ENCODE results near the gene MGAM2.
"Not testable (repeated sequence)": the region's sequence is repeated elsewhere in the genome, so short reads cannot be mapped to it uniquely, and the experiment has no call there.

The MGAM2 gene

GRCh38 chr7:142100634-142101033 lies 10.9 kb upstream of the MGAM2 start:
- no peak for DNase-seq (ENCODE audit: low spot score)
- no peak overlapping the region for H3K27ac ChIP-seq
- CTCF ChIA-PET: no interaction called here
- POLR2A ChIA-PET (ENCODE audit: low non-redundant PET): no interaction called here
- TF ChIP-seq, protein P1, sequence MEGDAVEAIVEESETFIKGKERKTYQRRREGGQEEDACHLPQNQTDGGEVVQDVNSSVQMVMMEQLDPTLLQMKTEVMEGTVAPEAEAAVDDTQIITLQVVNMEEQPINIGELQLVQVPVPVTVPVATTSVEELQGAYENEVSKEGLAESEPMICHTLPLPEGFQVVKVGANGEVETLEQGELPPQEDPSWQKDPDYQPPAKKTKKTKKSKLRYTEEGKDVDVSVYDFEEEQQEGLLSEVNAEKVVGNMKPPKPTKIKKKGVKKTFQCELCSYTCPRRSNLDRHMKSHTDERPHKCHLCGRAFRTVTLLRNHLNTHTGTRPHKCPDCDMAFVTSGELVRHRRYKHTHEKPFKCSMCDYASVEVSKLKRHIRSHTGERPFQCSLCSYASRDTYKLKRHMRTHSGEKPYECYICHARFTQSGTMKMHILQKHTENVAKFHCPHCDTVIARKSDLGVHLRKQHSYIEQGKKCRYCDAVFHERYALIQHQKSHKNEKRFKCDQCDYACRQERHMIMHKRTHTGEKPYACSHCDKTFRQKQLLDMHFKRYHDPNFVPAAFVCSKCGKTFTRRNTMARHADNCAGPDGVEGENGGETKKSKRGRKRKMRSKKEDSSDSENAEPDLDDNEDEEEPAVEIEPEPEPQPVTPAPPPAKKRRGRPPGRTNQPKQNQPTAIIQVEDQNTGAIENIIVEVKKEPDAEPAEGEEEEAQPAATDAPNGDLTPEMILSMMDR (conservative IDR thresholded peaks at IDR 0.05; ENCODE audit: low read depth): no peak

GRCh38 chr7:142101794-142102193 lies 9.7 kb upstream of the MGAM2 start:
- H3K27ac ChIP-seq; DNase-seq (ENCODE audit: low spot score); CTCF ChIA-PET; POLR2A ChIA-PET (ENCODE audit: low non-redundant PET): not testable (repeated sequence)

DNA sequence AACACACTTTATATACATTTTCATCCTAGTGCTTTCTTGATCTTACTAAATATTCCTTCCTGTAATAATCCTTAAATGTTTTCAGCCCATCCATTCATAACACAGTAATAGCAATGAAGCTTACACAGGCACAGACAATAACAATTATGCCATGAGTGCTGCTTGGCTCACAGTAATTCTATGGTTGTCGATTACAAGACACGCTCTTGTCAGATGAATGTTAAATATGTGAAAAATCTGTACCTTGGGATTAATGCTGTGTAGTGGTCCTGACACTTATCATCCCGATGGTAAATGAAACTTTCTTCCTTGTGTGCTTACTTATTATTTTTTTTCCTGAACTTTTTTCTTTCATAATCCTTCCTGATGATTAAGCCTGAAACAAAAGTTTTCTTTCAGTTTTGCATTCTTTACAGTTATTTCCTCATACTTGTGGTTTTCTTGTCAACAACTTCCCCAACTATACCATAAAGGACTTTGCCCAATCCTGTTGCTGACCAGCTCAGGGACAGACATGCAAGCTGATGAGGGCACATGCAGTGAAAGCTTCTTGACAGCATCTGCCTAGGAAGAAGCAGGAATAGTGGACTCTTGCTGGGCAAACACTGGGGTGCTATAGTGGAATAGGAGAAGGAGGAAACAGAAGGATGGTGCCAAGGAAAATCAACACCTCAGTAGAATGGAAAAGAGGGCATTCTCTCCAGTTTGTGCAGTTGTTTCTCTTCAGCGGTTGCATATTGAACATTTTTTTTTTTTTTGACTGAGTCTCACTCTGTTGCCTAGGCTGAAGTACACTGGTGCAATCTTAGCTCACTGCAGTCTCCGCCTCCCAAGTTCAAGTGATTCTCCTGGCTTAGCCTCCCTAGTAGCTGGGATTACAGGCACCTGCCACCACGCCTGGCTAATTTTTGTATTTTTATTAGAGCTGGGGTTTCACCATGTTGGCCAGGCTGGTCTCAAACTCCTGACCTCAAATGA lies 6.7 kb upstream of the MGAM2 start:
- TF ChIP-seq, protein P1 (conservative IDR thresholded peaks at IDR 0.05; ENCODE audit: low read depth): no peak
- ChIA-PET CTCF (no interaction called here), POLR2A (ENCODE audit: low non-redundant PET) (no interaction called here)
- no peak overlapping the region for H3K27ac ChIP-seq
- DNase-seq (ENCODE audit: low spot score): peak; percentile 41

DNA sequence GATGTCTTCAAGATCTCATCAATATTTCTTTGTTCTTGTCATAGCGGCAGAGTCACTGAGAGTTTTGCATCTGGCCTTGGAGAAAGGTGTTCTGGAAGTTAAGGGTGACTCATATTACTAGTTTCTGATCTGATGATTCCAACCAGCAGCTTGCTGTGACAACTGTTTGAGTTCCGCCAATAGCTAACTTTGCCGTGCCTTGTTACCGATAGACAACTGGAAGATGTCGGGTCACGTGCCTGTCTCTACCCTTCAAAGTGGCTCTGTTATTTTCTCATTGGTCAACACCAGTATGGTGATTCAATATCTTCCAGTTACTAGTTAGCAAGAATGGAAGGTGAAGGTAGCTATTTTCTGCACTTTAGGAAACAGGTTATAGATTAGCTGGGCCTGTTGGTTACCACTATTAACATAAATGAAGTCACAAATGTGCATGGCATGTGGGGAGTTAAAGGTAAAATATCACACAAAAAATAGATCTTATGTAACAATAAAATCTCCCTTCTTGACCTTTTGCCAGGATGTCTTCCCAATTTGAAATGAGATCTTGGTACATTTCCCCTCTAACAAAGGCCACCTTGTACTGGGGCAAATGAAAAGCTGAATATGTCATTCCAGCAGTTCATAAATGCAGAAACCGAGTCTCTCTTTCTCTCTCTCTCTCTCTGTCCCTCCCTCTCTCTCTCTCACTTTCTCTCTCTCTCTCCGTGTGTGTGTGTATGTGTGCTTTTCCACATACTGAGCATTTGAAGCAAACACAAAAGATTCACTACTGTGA lies 2.6 kb upstream of the MGAM2 start:
- CTCF ChIA-PET: no interaction called here
- TF ChIP-seq, protein P1 (conservative IDR thresholded peaks at IDR 0.05; ENCODE audit: low read depth): no peak
- no peak for DNase-seq (ENCODE audit: low spot score)

DNA sequence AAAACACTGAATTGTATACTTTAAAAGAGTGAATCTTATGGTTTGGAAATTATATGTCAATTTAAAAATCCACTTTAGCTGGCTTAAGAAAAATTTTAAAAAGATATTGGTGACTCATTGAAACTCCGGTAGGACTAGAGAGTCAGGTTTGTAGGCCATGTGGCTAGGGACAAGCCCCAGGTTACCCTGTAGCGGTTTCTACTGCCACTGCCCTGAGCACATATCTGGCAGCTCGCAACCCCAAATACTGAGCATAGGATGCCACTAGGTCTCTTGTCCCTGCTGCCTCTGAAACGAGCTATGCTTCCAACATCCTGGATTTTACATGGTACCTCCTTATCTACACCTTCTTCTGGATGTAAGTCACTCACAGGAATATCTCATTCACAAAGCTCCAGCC lies 1.4 kb upstream of the MGAM2 start:
- DNase-seq (ENCODE audit: low spot score): no peak
- ChIA-PET CTCF (interaction anchor here (0.8 kb wide), 1 partner anchor 216 kb away, joined by 3 read pairs; no protein-coding TSS in a partner anchor), POLR2A (ENCODE audit: low non-redundant PET) (no interaction called here)
- TF ChIP-seq, protein P1 (conservative IDR thresholded peaks at IDR 0.05; ENCODE audit: low read depth): no peak
- H3K27ac ChIP-seq: no peak overlapping the region

More for the DNA sequence above, 2.6 kb upstream of the MGAM2 start:
- H3K27ac ChIP-seq: no peak overlapping the region
- POLR2A ChIA-PET (ENCODE audit: low non-redundant PET): interaction anchor here (0.6 kb wide), 1 partner anchor 10 kb away, joined by 3 read pairs; no protein-coding TSS in a partner anchor

GRCh38 chr7:142110638-142111037 lies 880 bp upstream of the MGAM2 start:
- POLR2A ChIA-PET (ENCODE audit: low non-redundant PET): no interaction called here
- no peak overlapping the region for H3K27ac ChIP-seq
- CTCF ChIA-PET: interaction anchor here (0.8 kb wide), 1 partner anchor 217 kb away, joined by 3 read pairs; no protein-coding TSS in a partner anchor

More at GRCh38 chr7:142110638-142111037, 880 bp upstream of the MGAM2 start:
- DNase-seq (ENCODE audit: low spot score): no peak
- TF ChIP-seq, protein P1 (conservative IDR thresholded peaks at IDR 0.05; ENCODE audit: low read depth): no peak

All from RWPE1 (cell line).